Upper lobe of left lung (tissue), 4 donors: ENCODE results near the gene CTDP1.

Source experiments
- CTCF ChIP-seq, 6 experiments: fragments of 450-650 bp in 4 of 6; fragments of 200-600 bp in 2 of 6; sonication (generic) in 2 of 6; IDR thresholded peaks; one replicate each; pipeline ENCODE4 v1.5.1; 2016 to 2019; ENCODE audit warnings: antibody characterized with exemption in 6 of 6
- EP300 ChIP-seq, 4 donors: sonication (generic); formaldehyde crosslinking; IDR thresholded peaks; one replicate each; pipeline ENCODE4 v1.5.1; 2017; ENCODE audit warnings: antibody characterized with exemption in 4 of 4, control low read depth in 2 of 4
- POLR2AphosphoS5 ChIP-seq, 2 donors: sonication (generic); formaldehyde crosslinking; IDR thresholded peaks; one replicate each; pipeline ENCODE4 v1.5.1; 2017; ENCODE audit warnings: antibody characterized with exemption in 2 of 2

DNA sequence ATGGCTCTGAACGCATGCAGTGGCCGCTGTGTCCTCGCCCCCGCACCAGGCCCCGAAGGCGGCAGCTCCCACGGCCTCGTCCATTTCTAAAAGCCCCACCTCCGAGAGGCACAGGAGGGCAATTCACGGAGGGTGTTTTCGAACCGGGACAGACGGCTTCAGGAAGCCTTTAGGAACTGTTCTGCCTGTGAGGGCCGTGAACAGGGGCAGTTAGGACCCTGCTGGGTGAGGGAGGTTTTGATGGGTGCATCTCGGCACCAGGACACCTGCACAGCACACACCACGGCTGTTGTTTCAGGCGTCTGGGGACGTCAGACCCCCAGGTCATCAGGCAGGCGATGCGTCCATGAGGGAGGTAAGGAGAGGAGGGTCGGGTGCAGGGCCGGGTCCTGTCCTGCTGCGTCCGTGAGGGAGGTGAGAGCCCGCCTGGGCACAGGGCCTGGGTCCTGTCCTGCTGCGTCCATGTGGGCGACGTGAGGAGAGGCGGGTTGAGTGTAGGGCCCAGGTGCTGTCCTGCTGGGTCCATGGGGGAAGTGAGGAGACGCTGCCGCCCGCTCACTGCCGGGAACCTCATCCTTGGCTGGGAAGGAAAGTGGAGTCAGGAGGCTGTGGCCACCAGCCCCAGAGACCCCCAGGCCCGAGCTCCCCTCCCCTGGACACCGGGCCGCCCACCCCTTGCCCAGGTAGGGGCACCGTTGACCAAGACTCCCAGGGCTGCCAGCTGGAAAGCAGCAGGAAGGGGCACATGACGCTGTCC is 92.7 kb downstream of the CTDP1 start:
- TF ChIP-seq CTCF (IDR thresholded peaks at IDR 0.05) (no peak), POLR2AphosphoS5 (IDR thresholded peaks at IDR 0.05) (no peak), EP300 (IDR thresholded peaks at IDR 0.05) (no peak)
